ENCODE measurements around the gene BMP2K.
"Not testable (repeated sequence)": the region's sequence is repeated elsewhere in the genome, so short reads cannot be mapped to it uniquely, and the experiment has no call there.

The BMP2K gene

DNA sequence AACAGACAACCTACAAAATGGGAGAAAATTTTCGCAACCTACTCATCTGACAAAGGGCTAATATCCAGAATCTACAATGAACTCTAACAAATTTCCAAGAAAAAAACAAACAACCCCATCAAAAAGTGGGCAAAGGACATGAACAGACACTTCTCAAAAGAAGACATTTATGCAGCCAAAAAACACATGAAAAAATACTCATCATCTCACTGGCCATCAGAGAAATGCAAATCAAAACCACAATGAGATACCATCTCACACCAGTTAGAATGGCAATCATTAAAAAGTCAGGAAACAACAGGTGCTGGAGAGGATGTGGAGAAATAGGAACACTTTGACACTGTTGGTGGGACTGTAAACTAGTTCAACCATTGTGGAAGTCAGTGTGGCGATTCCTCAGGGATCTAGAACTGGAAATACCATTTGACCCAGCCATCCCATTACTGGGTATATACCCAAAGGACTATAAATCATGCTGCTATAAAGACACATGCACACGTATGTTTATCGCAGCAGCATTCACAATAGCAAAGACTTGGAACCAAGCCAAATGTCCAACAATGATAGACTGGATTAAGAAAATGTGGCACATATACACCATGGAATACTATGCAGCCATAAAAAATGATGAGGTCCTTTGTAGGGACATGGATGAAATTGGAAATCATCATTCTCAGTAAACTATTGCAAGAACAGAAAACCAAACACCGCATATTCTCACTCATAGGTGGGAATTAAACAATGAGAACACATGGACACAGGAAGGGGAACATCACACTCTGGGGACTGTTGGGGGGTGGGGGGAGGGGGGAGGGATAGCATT is 19.7 kb downstream of the BMP2K start:
- DNase-seq, result not testable (repeated sequence)

DNA sequence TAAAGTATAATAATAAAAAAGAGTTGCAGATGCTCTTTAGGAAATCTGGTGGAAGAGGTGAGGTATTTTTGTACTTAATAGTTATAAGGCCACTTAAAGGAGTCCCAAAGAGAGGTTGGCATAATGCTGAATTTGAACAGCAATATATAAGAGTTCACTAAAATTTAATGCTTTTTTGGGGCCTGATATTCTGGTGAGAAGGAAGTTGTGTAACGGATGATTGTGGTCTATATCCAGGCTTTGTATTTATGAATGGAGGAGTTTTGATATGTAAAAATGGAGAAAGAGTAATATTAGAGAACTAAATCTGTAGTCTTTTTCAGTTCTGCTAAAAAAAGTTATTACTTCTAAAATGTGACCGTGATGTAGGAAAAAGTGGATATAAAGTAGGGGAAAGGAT is 20.4 kb downstream of the BMP2K start:
- DNase-seq, result no peak

DNA sequence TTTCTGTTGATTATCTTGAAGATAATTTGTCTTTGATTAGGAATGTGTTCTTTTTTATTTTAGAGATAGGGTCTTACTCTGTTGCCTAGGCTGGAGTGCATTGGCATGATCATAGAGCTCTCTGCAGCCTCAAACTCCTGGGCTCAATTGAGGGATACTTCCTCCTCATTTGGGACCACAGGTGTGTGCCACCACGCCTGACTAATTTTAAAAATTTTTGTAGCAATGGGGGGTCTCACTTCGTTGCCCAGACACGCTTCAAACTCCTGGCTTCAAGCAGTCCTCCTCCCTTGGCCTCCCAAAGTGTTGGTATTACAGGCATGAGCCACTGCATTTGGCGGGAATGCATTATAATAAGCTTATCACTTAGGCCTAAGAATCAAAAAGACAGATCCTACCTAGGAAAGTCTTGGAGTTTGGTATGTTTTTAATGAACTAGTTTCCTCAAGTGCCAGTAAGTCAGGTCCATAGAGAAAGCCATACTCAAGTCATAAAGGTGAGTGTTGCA is 21.7 kb downstream of the BMP2K start:
- DNase-seq, result no peak

DNA sequence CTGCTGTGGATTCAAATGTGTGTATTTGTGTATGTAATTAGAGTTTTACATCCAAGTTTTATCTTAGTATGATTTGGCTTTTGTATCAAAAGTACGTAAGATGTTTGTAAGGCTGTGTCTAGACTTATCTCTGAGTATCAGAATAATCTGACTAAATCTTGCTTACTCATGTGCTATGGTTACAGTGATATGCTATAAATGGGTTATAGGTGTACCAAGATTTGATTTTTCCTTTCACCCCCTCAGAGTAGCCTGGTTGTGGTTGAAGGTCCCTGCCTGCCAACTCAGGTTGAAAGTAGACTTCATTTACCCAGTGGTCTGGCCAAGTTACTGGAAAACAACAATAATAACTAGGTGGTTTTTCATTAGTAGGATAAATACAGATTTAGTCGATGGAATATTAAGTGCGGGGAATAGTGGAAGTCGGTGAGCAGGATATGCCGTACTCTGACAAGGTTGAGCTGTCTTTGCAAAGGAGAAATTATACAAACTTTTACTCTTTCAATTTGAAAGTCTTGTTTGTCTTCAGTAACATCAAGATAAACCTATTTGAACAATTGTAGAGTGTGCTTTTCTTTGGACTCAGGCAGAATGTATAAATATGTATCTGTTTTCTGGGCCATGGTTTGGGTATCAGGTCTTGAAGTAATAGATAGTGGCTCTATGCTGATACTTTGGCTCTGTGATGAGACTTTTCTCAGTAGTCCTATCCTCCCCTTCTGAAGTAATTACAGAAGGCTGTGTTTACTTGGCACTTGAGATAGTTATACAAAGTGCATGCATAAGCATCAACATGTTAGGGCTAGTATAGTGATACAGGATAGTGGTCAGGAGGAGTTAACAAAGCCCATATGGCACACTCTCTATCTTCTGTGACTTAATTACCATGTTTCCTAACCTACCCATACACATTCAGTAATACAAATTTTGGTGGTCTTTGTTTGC is 23.7 kb downstream of the BMP2K start:
- no peak for DNase-seq

DNA sequence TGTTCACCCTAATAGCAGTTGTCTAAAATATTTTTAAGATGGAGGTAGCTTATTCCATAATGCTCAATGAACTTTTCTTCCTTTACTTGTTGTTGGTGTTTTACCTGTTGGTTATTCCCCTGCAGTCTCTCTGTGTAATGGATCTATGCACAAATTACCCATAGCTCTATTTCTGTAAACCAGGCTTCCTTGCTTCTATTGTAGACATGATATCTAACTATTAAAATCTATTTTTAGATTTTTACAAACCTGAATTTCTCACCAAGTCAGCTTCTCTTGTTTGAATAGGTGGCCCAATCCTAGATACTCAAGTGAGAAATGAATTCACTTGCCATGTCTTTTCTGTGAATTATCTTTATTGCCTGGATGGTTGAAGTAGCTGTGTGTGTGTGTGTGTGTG is 24.8 kb downstream of the BMP2K start:
- no peak for DNase-seq

DNA sequence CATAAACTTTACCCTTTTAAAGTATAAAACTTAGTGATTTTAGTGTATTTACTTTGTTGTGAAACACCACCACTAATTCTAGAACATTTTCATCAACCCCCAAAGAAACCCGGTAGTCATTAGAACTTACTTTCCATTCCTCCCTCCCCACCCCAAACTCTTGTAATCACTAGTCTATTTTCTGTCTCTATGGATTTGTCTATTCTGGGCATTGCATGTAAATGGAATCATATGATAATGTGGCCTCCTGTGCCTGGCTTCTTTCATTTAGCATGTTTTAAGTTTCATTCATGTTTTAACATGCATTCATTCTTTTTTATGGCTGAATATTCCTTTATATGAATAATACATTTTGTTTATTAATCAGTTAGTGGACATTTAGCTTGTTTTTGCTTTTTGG is 27.8 kb downstream of the BMP2K start:
- no peak for DNase-seq

DNA sequence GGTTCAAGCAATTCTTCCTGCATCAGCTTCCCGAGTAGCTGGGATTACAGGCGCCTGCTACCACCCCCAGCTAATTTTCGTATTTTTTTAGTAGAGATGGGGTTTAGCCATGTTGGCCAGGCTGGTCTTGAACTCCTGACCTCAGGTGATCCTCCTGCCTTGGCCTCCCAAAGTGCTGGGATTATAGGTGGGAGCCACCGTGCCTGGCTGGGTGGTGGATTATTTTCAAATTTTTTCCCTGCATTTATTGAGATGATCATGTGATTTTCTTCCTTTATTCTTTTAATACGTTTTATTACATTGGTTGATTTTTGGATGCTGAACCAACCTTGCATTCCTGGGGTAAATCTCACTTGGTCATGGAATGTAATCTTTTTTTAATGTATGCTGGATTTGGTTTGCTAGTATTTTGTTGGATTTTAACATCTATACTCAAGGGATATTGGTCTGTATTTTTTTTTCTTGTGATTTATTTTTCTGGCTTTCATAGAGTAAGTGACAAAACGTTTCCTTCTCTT is 30.9 kb downstream of the BMP2K start:
- no peak for DNase-seq

DNA sequence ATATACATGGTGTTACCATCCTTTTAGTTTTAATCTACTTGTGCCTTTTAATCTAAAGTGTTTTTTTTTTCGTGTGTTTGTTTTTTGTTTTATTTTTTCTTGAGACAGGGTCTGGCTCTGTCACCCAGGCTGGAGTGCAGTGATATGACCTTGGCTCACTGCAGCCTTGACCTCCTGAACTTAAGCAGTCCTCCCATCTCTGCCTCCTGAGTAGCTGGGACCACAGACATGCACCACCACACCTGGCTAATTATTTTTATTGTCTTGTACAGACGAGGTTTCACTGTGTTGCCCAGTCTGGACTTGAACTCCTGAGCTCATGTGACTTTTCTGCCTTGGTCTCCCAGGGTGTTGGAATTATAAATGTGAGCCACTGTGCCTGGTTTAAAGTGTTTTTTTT is 33.1 kb downstream of the BMP2K start:
- DNase-seq, result no peak

DNA sequence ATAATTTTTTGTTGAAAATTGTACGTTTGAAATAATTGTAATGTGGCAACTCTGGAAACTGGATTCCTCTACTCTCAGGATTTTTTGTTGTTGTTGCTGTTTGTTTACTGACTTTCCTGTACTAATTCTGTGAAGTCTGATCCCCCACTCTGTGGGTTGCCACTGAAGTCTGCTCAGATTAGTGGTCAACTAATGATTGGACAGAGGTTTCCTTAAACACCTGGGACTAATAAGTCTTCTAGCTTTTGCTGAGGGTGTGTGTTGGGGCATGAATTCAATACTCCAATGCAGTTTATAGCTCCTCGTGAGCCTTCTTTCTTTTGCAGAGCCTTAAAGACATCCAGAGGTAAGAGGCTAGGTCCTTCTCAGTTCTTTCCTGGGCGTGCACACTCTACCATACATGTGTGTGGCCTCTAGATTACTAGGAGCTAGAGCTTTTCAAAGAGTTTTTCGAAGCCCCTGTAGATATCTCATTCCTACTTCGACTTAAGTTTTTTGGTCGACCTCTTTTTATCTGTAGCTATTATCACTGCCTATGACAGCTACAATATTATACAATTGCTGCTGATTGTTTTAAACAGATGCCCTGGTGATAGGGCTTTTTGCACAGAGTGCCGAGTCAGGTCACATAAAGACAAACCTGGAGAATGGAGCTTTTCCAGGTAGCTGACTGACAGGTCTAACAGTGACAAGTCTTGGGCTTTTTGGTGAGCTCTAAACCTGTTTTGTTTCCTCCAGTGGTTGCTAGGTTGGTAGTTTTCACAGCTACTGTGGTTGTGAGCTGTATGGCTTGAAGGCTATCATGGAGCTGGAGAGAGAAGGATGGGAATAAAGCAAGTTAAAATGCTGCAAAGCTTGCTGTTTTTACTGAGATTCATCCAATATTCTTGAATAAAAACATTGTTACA is 34.0 kb downstream of the BMP2K start:
- DNase-seq, result no peak

DNA sequence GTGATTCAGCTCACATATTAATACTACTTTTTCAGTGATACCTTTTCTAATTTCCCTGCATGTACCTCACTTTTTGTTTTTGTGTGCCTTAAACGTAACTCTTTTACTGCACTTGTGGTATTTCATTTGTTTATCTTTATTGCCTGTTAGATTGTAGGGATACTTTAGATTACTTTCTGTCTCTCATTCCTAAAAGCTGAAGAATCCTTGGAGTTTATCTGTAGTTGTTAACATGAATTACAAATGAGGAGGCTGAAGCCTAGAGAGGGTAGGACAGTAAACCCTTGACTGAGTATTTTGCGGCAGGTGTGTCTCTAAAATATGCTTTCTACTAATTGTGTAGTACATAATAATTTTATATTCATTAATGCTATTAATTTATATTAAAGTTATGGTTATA is 34.9 kb downstream of the BMP2K start:
- DNase-seq, result no peak

DNA sequence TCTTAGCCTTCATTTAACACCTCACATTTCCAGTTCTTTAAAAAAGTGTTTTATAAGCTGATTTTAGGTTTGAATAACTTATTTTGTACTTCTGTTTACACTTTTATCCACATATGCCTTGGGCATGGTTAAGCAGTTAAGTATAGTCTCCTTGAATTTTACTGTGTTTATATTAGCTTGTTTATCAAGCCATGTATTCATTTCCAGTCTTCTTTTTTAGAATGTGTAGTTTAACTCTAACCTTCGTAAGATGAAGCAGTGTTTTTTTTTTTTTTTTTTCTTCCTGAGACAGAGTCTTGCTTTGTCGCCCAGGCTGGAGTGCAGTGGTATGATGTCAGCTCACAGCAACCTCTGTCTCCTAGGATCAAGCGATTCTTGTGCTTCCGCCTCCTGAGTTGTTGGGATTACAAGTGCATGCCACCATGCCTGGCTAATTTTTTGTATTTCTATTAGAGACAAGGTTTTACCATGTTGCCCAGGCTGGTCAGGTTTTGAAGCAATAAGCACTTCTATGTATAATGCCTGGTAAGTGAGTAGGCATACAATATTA is 42.5 kb downstream of the BMP2K start:
- no peak for DNase-seq

DNA sequence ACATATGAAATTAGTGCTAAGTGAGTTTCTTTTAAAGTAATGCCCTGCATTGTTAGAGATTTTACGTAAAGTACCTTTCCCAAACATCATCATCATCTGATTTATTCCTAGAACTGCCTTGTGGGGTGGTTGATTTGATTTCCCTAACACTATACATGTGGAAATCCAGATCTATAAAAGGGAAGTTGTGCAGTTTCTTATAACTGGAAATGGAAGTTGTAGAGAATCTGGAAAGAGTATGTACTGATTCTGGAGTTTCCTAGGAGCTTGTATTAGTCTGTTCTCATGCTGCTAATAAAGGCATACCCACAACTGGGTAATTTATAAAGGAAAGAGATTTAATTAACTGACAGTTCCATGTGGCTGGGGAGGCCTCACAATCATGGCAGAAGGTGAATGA is 47.9 kb downstream of the BMP2K start:
- DNase-seq, result no peak

DNA sequence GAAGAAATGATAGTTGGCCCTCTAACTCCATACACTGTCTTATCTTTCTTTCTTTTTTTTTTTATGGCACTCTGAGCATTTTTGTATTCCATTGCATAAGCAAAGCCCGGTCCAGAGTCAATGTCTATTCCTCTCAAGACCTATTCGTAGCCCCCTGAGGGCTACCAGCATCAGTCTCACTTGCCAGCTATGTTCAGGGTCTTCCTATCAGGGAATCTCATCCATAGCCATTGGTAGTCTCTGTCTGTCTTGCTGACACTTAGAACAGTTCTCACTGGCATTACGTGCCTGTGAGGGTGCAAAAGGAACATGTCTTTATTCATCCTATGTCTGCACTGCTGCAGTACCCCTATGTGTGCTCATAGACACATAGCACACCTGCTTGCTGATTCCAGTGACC is 51.0 kb downstream of the BMP2K start:
- DNase-seq, result no peak

DNA sequence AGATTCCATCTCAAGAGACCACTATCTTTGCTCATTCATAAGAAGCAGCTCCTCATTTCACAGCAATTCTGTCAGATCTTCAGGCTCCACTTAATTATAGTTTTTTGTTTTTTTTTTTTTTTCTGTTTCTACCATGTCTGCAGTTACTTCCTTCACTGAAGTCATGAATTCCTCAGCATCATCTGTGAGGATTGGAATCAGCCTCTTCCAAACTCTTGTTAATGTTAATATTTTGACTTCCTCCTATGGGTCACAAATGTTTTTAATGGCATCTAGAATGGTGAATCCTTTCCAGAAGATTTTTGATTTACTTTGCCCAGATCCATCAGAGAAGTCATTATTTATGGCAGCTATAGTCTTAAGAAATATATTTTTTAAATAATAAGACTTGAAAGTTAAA is 53.1 kb downstream of the BMP2K start:
- no peak for DNase-seq

DNA sequence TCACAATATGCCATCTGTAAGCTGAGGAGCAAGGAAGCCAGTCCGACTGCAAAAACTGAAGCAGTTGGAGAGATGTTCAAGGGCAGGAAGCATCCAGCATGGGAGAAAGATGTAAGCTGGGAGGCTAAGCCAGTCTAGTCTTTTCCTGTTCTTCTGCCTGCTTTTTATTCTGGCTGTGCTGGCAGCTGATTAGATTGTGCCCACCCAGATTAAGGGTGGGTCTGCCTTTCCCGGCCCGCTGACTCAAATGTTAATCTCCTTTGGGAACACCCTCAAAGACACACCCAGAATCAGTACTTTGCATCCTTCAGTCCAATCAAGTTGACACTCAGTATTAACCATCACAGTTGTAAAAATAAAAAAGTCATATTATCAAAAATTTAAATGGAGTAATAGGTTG is 63.5 kb downstream of the BMP2K start:
- DNase-seq, result not testable (repeated sequence)

DNA sequence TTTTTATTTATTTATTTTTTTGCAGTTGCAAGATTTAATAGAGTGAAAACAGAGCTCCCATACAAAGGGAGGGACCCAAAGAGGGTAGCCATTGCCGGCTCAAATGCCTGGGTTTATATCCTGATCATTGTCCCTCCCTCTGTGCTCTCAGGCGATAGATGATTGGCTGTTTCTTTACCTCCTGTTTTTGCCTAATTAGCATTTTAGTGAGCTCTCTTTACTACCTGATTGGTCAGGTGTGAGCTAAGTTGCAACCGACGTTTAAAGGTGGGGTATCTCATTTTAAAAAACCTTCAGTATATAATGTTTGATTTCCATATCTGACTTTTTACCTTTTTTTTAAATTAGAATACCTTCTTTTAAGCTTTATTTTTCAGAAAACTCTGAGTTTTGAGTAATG is 64.1 kb downstream of the BMP2K start:
- DNase-seq, result not testable (repeated sequence)

DNA sequence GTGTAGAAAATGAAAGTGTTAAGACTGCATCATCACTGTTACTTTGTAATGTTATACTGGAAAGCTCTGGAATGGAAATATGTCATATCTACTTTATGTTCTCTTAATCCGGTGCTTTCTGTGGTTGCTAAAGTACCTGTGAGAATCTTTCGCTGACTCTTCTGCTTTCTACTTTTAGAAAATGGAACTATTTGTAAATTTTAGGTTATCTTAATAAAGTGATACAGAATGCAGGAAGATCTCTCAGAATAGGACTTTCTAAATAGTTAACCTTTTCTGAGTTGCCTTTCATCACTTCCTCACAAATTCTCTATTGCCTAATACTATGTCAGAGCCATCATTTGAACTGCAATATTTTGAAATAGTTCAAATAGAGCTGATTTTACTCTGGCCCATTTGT is 69.3 kb downstream of the BMP2K start:
- DNase-seq, result no peak

DNA sequence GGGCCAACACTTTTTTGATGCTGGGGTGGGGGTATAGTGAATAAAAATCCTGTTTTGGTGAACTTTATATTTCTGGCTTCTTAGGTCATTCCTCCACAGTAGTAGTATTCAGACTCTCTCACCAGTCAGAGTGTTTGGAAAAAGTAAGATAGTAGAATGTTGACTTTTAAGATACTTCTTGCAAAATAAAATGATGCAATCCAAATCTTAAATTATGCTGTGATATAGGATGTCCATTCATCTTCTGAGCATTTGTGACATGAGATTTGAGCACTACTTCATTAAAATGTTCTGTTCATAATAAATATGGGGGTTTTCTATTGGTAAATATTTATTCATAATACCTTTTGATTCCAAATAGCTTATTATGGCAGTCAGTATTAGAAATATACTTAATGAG is 70.1 kb downstream of the BMP2K start:
- no peak for DNase-seq

DNA sequence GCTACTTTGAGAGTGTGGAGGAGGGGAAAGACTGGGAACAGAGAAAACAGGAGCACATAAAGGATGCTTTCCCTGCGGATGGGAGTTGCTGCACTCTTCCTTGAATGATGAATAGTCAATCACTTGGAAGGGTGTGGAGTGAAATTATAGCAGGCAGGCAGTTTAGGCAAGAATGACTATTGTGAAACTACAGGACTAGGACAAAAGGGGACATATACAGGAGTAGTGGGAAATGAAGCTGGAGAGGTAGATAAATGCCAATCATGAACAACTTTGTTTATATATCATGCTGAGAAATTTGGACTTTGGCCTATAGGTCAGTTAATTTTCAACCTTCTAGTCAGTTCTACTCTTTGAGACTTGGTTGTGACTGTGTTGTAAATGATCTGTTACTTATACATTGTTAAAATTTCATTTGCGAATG is 86.2 kb downstream of the BMP2K start:
- no peak for DNase-seq

DNA sequence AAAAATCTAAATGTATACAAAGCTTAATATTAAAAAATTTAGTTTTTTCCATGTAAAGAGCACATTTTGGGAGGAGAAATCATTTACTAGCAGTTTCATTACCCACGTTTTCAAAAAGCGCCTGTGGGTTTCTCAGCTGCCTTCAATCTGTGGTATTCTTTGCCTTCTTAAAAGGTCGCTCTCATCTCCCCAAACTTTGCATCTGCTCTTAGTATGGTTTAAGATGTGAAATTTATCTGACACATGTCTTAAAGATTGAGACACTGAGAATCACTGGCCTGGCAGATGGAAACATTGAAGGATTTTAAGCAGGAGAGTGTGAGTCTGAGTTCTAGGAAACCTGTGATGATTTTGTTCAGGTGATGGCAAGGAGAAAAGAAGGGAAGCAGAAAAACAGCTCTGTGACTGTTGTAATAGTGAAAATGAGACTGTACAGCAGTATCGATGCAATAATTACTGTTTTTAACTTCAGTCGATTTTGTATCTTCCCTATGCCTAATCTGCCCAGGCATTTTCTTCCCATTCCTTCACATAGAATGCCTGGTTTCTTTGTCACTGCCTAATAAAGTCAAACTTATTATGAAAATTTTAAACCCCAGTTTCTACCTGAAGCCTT is 87.2 kb downstream of the BMP2K start:
- no peak for DNase-seq

DNA sequence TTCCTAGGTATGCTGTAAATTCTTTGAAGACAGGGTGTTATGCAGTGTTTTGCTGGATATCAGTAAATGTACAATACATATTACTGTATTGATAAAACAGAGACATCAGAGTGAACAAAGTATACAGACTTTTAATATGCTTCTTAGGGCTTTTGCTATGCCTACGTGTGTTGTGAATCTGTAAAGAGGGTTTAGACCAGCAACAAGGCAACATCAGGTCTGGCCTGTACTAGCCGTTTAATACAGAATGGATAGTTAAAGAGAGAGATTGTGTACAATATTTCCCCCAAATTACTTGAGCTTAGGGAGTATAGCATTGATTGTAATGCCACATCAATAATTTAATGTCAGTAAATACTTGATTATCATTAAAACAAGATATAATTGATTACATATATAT is 87.8 kb downstream of the BMP2K start:
- DNase-seq, result no peak

All from NCI-H1092 treated with DMSO at 0.1 percent for 48 hours (cell line).